ENCODE data around the gene TAOK3.

TAOK3 gene

GRCh38 chr12:118193477-118193876, 179.2 kb downstream of the TAOK3 start:
- DNase-seq (ENCODE audit: low read depth): no peak

GRCh38 chr12:118190266-118190665, 182.4 kb downstream of the TAOK3 start:
- DNase-seq (ENCODE audit: low read depth): no peak

GRCh38 chr12:118189741-118190191, 182.9 kb downstream of the TAOK3 start:
- peak; percentile 34 for DNase-seq (ENCODE audit: low read depth)

- no peak for DNase-seq (ENCODE audit: low read depth)
Observed at GRCh38 chr12:118188690-118189371, 183.9 kb downstream of the TAOK3 start.

- DNase-seq (ENCODE audit: low read depth): no peak
Observed at GRCh38 chr12:118187751-118188435, 184.8 kb downstream of the TAOK3 start.

GRCh38 chr12:118185602-118186397, 186.9 kb downstream of the TAOK3 start:
- no peak for DNase-seq (ENCODE audit: low read depth)

- DNase-seq (ENCODE audit: low read depth): no peak
Observed at GRCh38 chr12:118183711-118184110, 189.0 kb downstream of the TAOK3 start.

- no peak for DNase-seq (ENCODE audit: low read depth)
Observed at GRCh38 chr12:118183155-118183554, 189.6 kb downstream of the TAOK3 start.

GRCh38 chr12:118175823-118176447, 196.8 kb downstream of the TAOK3 start:
- no peak for DNase-seq (ENCODE audit: low read depth)

GRCh38 chr12:118166946-118167345, 205.8 kb downstream of the TAOK3 start:
- DNase-seq (ENCODE audit: low read depth): no peak

GRCh38 chr12:118164798-118165486, 207.8 kb downstream of the TAOK3 start:
- DNase-seq (ENCODE audit: low read depth): peak; percentile 4

- no peak for DNase-seq (ENCODE audit: low read depth)
Observed at GRCh38 chr12:118160536-118160935, 212.2 kb downstream of the TAOK3 start.

GRCh38 chr12:118151755-118152154, 221.0 kb downstream of the TAOK3 start:
- no peak for DNase-seq (ENCODE audit: low read depth)

- DNase-seq (ENCODE audit: low read depth): no peak
Observed at GRCh38 chr12:118150625-118151024, 222.1 kb downstream of the TAOK3 start.

GRCh38 chr12:118148287-118148686, 224.4 kb downstream of the TAOK3 start:
- no peak for DNase-seq (ENCODE audit: low read depth)

GRCh38 chr12:118145798-118146156, 226.9 kb downstream of the TAOK3 start:
- DNase-seq (ENCODE audit: low read depth): no peak

- no peak for DNase-seq (ENCODE audit: low read depth)
Observed at GRCh38 chr12:118145113-118145797, 227.5 kb downstream of the TAOK3 start.

- no peak for DNase-seq (ENCODE audit: low read depth)
Observed at GRCh38 chr12:118144499-118144898, 228.2 kb downstream of the TAOK3 start.

GRCh38 chr12:118140825-118141224, 231.9 kb downstream of the TAOK3 start:
- no peak for DNase-seq (ENCODE audit: low read depth)

GRCh38 chr12:118137148-118137678, 235.5 kb downstream of the TAOK3 start:
- no peak for DNase-seq (ENCODE audit: low read depth)

GRCh38 chr12:118136559-118137003, 236.1 kb downstream of the TAOK3 start:
- no peak for DNase-seq (ENCODE audit: low read depth)

Measured in non-pigmented ciliary epithelial cell (primary cell).